ENCODE data around the gene IBA57.

IBA57 gene

DNA sequence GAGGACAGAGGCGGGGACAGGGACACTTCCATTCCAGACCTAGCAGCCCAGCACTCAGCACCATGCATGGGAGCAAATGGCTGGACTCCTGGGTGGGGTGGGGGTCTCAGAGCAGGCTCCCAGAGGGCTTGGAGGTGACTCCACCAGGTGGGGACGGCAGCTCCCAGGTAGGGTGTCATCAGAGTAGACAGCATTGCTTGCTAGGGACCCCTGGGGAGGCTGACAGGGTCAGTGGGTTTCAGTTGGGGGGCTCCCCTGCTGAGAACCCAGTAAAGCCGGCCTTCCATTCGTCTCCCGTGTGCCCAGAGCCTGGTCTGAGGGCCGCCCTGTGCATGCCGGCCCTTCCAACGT is 20.6 kb upstream of the IBA57 start:
- no peak for DNase-seq (ENCODE audit: low read depth in 2 of 2)

DNA sequence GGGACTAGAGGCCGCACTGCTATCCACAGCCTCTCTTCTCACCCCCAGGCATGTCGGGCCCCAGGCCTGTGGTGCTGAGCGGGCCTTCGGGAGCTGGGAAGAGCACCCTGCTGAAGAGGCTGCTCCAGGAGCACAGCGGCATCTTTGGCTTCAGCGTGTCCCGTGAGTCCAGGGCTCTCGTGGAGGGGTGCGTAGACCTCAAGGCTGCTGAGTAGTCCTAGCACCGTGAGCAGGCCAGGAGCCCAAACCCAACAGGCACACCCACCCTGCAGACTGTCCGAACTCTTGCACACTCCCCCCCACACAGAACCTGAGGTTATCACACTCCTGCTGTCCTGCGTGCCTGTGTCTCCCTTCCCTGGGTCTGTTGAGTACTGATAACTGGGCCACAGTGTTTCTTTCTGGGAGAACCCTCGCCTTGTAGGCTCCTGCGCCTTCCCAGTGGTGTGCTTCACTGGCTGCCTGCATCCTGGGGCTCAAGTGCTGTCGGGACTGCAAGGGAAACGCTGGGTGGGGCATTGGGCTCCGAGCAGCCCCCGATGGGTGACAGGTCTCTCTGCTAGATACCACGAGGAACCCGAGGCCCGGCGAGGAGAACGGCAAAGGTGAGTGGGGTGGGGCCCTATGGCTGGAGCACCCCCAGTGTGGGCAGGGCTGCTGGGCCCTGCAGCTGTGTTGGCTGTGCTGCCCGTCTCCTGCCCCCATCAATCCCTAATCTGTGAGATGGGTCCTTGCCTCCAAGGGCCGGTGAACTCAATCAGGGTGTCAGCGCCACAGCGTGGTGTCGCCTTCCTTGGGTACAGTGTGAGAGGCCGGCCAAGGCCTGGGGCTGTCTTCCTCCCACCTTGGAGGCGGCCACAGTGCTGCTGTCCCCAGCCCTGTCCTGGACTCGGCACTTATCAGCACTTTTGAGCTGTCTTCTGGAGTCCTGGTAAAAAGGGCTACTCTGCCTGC is 19.9 kb upstream of the IBA57 start:
- DNase-seq (ENCODE audit: low read depth in 2 of 2), result no peak

DNA sequence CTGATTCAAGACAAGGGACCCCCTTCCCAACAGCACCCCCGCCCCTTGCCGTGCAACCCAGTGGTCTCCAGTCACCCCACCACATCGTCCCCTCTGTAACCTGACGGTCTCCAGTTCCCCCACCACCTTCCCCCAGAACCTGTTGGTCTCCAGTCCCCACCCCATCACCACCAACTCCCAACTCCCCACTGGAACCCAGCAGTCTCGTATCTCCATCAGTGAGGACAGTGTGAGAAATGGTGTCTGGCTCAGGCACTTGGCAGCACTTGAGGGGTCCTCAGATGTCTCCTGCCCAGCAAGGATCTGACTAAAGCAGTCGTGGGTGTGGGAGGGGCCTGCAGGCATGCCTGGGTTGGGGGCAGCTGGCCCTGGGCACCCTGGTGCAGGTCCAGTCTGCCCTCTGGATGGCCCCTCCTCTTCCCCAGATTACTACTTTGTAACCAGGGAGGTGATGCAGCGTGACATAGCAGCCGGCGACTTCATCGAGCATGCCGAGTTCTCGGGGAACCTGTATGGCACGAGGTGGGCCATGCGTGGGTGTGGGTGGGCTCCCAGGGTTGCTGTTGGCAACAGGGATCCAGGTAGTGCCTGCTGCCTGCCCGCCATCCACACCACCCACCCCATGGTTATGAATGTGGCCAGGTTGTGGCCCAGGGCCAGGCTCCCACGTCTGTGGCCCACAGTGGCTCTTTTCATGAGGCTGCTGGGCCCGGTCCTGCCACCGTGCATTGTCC is 19.0 kb upstream of the IBA57 start:
- DNase-seq (ENCODE audit: low read depth in 2 of 2), result no peak

DNA sequence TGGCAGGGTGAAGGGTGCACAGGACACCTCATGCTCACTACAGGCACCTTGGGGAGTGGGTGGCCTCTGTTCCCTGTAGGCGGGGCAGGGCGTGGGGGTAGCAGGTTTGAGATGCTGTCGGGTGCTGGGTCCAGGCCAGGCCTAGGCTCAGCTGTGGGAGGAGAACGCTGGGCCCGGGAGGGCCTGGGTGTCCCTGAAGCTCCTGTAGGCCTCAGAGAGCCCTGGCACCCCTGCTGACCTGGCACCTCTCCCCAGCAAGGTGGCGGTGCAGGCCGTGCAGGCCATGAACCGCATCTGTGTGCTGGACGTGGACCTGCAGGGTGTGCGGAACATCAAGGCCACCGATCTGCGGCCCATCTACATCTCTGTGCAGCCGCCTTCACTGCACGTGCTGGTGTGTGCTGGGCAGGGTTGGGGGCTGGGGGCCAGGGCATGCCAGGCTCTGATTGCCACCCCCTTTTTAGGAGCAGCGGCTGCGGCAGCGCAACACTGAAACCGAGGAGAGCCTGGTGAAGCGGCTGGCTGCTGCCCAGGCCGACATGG is 18.4 kb upstream of the IBA57 start:
- no peak for DNase-seq (ENCODE audit: low read depth in 2 of 2)

DNA sequence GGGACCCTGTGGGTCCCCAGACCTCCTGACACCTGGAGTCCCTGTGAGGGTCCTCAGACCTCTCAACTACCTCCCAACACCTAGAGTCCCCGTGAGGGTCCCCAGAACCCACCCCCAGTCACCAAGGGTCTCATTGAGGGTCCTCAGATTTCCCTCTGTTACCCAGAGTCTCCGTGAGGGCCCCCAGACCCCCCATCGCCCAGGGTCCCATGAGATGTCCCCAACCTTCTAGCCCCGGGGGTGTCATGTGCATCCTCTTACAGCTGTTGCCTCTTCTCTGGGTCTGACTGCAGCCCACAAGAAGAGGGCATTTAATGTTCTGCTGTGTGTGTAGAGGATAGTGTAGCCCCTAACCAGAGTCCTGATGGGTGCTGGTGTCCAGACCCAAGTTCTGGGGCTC is 17.8 kb upstream of the IBA57 start:
- DNase-seq (ENCODE audit: low read depth in 2 of 2), result no peak

DNA sequence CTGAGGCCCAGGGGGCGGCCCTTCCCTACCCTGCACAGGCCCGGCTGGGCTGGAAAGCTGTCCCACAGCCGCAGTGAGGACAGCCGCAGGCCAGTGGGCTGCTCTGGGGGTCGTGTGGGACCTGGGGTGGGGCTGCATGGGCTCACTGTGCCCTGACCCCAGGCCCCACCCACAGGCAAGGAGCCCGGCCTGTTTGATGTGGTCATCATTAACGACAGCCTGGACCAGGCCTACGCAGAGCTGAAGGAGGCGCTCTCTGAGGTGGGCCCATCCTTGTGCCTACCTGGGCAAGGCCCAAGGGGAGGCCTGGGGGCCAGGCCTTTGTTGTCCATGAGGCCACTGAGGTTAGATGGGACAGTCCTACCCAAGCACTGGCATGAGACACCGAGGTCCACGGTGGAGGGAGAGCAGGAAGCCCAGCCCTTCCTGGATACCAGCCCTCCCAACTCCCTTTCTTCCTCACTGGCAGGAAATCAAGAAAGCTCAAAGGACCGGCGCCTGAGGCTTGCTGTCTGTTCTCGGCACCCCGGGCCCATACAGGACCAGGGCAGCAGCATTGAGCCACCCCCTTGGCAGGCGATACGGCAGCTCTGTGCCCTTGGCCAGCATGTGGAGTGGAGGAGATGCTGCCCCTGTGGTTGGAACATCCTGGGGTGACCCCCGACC is 17.3 kb upstream of the IBA57 start:
- no peak for DNase-seq (ENCODE audit: low read depth in 2 of 2)

DNA sequence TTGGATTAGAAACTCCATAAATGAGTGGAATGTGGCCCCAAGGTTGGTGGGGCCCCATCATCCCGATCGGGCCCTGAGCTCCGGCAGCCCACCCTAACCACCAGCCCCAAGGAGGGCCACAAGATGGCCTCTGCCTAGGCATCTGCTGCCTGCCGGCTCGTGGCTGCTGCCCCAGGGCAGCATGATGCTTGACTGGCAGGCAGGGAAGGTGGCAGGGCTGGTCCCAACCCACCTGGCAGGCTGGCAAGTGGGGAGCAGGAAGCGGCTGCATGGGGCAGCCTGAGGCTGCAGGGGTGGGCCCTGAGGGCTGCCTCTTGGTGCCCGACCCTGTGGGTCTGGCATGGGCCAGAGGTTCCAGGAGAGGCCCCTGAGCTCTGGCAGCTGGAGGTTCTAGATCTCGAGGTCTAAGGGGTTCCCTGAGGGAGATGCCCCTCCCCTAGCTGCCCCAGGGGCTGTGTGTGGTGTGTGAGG is 16.6 kb upstream of the IBA57 start:
- DNase-seq (ENCODE audit: low read depth in 2 of 2), result no peak

DNA sequence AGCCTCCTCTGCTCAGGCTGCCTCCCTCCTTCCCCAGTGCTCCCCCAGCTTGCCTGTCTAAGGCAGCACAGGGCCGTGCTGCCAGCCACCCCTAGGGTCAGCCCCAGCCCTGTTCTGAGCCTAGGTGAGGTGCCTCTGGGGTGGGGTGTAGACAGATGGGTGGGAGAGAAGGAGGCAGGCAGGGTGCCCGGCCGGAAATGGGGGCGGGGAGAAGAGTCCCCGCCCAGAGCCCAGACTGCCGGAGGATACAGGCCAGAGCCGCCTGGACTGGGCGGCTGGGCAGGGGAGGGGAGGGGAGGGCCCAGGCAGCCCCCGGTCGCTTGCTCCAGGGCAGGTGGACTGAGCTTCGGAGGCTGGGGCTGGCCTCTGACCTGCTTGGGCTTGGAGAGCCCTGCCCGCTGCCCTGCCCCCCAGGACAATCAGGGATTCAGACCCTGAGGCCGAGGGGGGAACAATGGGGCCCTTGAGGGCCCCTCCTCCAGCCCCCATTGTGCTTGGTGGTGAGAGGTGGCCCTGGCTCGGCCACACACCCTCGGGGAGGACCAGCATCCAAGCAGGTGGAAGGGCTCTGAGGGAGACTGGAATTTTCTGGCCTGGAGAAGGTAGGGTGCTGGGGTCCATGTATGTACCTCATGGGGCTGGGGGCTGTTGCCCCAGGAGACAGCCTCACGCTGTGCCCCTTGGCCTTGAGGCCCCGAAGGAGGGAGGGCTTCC is 16.0 kb upstream of the IBA57 start, which contains the start of gene GJC2:
GJC2 (plus strand) TSS at position 525 of the 714 bp plus-strand sequence. CDS start 7,829 bp downstream, outside the sequence.
- DNase-seq (ENCODE audit: low read depth in 2 of 2), result no peak

DNA sequence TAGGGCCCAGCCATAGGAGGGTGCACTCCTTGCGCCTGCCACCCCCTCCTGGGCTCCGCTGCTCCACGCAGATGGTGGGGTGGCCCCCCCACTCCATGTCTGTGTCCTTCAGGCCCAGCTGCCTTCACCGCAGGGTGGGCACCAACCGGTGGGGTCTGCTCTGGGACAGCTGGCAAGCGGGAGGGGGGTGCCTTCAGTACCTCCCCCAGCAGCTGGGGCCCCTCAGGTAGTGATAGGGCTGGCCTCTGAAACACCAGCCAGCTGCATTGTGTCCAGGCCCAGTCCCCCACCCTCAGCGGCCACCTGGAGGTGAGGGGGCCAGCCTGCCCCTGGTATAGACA is 15.5 kb upstream of the IBA57 start:
- no peak for DNase-seq (ENCODE audit: low read depth in 2 of 2)

DNA sequence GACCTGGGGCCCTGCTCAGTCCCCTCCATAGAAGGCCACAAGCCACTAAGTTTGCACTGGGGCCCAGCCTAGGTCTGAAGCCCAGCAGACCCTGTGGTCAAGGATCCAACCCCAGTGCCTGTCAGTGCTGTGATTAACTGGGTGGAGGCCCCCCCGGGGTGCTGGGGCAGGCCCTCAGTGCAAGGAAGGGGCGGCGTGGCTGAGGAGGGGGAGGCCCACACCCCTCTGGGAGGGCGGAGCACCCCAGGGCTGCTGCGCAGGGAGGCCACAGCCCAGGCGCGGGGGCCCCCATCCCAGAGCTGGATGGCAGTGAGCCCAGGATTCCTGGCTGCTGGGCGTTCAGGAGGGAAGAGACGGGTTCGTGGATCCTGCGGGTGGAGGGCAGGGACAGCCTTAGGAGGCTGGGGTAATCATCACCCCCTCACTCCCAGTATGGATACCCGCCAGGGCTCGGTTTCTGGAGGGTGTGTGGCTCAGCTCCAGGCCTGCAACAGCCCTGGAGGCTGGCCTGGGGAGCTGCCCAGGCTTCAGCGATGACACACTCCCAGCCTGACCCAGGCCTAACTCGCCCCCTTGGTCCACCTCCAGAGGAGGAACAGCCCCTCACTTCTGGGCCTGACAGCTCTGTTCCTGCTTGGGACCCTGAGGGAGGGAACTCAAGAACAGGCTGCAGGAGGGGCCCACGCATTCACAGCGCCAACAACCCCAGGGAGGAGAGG is 15.0 kb upstream of the IBA57 start:
- no peak for DNase-seq (ENCODE audit: low read depth in 2 of 2)

DNA sequence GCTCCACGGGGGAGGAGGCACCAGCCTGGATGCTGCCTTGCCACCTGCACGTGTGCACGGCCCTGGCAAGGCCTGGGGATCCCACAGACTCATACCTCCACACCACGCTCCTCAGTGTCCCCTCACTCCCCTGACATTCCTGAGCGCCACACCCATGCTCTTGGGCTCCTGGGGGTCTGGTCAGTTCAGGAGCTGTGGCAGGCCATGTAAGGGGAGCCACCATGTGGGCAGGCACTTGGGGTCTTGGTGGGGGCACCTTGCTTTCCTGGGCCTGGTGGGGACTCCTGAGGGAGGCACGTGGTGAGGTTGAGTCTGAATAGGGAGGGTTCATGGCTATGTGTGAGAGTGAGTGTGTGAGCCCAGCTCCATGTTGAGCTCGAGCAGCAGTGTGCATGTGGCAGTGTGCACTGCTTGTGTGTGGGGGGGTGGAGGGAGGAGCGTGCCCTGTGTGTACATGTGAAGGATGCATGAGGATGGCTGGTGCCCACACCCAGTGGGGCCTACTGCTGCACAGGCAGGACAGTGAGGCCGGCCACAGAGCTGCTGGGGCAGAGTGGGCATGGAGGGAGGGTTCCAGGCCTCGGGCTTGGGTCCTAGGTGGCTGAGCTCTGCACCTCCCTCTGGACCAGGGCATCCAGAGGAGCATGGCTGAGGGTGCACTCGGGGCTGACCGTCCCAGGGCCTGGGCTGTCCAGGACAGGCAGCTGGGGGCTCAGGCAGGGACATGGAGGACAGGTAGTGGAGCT is 14.3 kb upstream of the IBA57 start:
- DNase-seq (ENCODE audit: low read depth in 2 of 2), result no peak

DNA sequence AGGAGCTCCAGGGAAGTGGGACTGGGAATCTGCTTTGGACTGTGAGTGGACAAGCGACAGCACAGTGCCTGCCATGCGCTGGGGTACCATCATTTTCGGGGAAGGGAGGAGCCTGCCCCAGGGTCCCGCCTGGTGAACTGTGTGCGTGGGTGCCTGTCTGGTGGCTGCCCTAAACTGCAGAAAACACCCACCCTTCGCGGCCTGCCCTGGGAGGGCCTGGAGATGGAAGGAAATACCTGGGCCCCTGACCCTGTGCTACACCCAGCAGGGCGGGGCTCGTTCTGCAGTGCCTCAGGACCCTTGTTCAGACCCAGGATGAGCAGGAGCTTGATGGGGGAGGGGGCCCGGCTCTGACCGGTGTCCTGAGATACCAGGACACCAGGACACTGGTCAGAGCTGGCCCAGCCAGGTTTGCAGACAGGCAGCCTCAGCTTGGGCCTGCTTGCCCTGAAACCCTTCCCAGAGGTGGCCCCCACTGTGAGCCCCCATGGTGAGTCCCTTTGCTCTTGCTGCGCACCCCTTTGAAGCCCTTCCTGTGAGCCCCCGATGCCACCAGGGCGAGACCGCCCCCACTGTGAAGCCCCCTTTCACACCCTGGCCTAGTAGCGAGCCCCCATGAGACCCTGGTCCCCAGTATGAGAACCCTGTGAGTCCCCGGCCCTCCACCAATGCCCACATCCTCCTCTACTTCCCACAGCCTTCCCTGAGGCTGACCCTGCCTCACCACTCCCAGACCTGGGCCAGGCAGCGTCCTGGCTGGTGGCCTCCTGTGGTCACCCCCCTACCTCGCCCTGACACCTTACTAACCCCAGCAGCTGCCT is 13.3 kb upstream of the IBA57 start:
- DNase-seq (ENCODE audit: low read depth in 2 of 2), result no peak

DNA sequence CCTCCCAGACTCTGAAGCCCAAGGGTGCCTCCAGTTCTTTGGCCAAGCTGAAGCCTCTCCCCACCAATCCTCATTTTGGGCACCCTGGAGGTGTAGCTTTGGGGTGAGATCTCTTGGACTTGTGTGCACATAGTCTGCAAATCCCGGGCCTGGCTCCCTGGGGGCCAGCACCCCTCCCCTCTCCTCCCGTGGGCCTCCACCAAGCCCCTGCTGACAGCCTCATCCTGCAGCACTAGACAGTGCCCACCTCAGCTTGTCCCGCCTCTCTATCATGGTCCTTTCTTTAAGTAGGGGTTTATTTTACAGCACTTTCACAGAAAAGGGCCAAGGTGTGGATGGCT is 12.7 kb upstream of the IBA57 start:
- DNase-seq (ENCODE audit: low read depth in 2 of 2), result no peak

DNA sequence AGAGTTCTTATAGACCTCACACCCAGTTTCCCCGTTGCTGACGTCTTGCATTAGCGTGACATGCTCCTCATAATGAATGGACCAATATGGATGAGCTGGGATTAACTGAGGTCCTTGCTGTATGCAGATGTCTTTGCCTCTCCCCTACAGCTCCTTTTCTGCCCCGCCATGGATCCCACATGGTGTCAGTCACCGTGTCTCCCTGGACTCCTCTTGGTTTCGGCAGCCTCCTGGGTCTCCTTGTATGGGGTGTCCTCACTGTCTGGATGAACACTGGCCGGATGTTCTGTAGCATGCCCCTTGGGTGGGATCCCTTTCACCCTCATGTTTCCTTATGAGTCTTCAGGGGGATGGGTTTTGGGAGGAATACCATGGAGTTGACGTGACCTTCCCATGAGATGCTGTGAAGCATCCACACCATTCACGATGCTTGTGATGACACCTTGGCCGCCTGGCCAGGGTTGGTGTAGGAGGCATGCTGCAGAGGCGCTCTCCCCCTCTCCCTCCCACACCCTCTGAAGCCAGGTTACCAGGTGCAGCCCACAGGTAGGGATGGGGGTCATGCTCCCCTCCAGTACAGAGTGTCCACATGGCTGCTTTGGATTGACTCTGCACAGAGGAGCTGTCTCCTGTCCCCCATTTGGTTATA is 11.5 kb upstream of the IBA57 start:
- DNase-seq (ENCODE audit: low read depth in 2 of 2), result no peak

DNA sequence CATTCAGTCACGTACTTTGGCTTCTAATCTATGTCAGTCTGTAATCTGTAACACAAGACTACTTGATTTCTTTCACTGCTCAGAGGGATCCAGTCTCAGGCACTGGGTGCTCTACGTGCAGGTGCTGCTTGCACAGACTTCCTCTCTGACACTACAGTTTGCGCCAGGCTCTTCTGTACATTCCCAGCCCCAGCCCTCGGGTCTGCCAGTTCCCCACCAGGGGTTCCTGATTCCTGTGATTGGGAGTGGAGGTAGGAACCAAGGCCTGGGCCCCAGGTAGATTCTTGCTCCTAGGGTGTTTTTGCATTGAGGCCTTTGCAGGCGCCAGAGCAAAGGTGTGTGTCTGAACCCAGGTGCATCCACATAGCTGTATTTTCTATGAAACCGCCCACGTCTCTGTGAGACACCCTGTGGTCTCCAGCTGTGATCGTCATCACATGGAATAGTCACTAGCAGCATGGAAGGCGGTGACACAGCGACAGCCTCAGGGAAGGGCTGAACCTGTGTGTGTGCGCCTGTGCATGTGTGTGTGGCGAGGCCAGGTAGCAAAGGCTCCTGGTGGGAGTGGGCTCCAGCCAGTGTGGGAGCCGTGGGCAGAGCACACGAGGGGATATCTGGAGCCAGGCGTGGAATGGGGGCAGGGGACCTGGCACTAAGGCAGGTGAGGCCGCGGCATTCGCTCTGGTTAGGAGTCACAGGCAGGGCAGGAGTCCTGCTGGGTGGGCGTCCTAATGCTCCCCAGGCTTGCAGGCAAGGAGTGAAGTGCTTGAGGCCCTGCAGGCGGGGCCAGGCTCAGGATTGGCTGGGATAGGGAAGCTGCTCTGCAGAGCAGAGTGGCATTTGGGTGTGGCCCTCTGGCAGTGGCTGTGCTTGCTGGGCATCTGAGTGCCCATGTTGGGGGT is 10.7 kb upstream of the IBA57 start:
- peak in 1 of 2 donors; percentile 49 for DNase-seq (ENCODE audit: low read depth in 2 of 2)

DNA sequence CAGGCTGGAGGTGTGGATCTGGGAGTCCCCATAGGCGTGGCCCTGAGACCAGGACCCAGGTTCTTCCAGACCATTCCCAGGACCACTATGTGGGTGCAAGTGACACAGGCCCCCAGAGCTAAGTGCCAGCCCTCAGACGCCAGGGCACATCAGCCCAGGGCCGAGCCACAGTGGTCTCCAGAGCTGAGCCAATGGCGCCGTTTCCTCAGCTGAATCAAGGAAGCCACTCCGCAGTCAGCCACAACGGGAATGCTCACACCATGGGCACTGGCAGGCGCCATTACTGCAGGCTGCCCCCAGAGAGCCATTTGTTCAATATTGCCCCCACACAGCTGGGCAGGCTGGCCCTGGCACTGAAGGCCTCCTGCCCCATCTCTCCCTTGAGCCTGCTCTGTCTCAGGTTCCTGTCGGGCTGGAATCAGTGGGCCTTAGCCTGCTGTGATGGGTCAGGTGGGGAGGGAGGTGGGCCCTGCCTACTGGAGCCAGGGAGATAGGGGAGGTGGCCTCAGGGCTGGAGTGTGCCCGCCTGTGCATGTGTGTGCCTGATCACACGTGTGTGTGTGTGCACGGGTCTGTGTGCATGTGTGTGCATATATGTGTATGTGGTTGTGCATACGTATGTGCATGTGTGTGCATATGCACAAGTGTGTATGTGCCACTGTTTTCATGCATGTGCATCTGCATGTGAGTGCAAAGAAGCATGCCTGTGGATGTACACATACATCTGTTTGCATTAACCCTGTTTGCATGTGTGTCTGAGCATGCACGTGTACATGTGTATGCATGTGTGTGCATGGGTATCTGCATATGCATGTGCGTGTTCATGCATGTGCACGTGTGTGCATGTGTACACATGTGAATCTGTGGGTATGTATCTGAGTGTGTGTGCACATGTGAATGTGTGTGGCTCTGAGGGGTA is 9.7 kb upstream of the IBA57 start:
- DNase-seq (ENCODE audit: low read depth in 2 of 2), result no peak

DNA sequence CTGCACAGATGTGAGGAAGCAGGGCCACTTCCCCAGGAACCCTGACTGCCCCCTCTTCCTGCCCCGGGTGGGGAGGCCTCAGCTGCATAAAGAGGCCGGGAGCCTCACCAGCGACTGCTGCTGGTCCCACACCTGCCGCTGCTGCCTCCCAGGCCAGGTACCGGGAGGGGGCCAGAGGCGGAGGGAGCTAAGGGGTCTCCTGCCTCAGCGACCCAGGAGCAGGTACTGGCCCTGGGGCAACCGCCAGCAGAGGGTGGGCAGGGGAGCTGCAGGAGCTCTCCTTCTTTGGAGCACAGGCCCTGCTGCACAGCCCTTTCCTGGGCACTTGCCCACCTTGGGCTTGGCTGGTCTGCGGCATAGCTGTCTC is 9.1 kb upstream of the IBA57 start:
- DNase-seq (ENCODE audit: low read depth in 2 of 2), result no peak
